ENCODE data around the gene DGKI.

GRCh38 chr7:137519181-137519691 lies 327.5 kb downstream of the DGKI start:
- TF ChIP-seq, protein P1, sequence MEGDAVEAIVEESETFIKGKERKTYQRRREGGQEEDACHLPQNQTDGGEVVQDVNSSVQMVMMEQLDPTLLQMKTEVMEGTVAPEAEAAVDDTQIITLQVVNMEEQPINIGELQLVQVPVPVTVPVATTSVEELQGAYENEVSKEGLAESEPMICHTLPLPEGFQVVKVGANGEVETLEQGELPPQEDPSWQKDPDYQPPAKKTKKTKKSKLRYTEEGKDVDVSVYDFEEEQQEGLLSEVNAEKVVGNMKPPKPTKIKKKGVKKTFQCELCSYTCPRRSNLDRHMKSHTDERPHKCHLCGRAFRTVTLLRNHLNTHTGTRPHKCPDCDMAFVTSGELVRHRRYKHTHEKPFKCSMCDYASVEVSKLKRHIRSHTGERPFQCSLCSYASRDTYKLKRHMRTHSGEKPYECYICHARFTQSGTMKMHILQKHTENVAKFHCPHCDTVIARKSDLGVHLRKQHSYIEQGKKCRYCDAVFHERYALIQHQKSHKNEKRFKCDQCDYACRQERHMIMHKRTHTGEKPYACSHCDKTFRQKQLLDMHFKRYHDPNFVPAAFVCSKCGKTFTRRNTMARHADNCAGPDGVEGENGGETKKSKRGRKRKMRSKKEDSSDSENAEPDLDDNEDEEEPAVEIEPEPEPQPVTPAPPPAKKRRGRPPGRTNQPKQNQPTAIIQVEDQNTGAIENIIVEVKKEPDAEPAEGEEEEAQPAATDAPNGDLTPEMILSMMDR (IDR thresholded peaks at IDR 0.05; ENCODE audit: low read depth, low read length, poor library complexity, severe bottlenecking) = no peak
- no peak for TF ChIP-seq EZH2phosphoT487 (IDR thresholded peaks at IDR 0.05; ENCODE audit: borderline replicate concordance, low read length)
